ENCODE data around the gene SCN1B.
"Not testable (repeated sequence)": the region's sequence is repeated elsewhere in the genome, so short reads cannot be mapped to it uniquely, and the experiment has no call there.

SCN1B gene

GRCh38 chr19:35037716-35038622, 7.7 kb downstream of the SCN1B start:
- no peak for DNase-seq (ENCODE audit: low read depth in 2 of 2)

GRCh38 chr19:35038623-35039512, 8.6 kb downstream of the SCN1B start:
- DNase-seq (ENCODE audit: low read depth in 2 of 2), result no peak

- no peak for DNase-seq (ENCODE audit: low read depth in 2 of 2)
These were observed 9.9 kb downstream of the SCN1B start for GRCh38 chr19:35039881-35040825.

- no peak for DNase-seq (ENCODE audit: low read depth in 2 of 2)
These were observed 10.7 kb downstream of the SCN1B start for GRCh38 chr19:35040826-35041547.

- no peak for DNase-seq (ENCODE audit: low read depth in 2 of 2)
These were observed 11.3 kb downstream of the SCN1B start, which contains the start of gene HPN for GRCh38 chr19:35041548-35042055. Gene HPN (plus strand): TSS chr19:35041721. CDS start chr19:35042507, 786 bp downstream.

DNA sequence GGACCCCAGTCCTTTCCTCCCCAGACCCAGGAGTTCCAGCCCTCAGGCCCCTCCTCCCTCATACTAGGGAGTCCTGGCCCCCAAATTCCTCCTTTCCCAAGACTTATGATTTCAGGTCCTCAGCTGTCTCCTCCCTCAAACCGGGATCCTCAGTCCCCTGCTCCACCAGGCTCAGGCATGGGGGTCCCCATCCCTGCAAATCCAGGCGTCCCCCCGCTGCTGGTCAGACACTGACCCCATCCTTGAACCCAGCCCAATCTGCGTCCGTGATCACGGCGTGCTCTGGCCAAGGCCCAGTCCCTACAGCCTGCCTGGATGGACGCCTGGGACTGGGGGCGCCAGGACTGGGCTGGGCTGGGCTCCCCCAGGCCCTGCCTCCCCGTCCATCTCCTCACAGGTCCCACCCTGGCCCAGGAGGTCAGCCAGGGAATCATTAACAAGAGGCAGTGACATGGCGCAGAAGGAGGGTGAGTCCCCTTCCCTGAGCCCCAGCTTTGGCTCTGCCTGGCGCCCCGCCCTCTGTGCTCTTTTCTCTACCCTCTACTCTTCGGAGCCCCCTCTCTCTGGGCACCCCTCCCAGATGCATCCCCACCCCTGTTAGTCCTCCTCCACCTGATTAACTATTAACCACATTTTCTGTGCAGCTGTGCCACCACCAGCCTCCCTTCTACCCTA, 11.9 kb downstream of the SCN1B start:
- no peak for DNase-seq (ENCODE audit: low read depth in 2 of 2)

GRCh38 chr19:35042954-35043604, 12.8 kb downstream of the SCN1B start:
- no peak for DNase-seq (ENCODE audit: low read depth in 2 of 2)

DNA sequence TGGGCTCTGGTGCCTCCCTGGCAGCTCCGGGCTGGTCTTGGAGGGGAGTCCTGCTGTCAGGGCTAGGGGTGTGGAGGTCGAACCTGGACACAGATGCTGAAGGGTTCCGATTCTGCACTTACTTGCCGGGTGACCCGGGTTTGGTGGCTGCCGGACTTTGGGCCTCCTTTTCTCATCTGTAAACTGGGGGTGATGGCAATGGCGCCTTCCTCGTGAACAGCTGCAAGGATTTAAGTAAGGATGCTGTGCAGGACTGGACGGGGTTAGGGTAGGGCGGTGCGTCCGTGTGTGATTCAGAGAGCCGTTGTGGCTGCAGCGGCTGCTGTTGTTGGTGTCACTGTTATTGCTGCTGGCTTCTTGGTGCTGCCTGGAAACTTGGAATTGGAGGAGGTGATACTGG, 13.6 kb downstream of the SCN1B start:
- no peak for DNase-seq (ENCODE audit: low read depth in 2 of 2)

DNA sequence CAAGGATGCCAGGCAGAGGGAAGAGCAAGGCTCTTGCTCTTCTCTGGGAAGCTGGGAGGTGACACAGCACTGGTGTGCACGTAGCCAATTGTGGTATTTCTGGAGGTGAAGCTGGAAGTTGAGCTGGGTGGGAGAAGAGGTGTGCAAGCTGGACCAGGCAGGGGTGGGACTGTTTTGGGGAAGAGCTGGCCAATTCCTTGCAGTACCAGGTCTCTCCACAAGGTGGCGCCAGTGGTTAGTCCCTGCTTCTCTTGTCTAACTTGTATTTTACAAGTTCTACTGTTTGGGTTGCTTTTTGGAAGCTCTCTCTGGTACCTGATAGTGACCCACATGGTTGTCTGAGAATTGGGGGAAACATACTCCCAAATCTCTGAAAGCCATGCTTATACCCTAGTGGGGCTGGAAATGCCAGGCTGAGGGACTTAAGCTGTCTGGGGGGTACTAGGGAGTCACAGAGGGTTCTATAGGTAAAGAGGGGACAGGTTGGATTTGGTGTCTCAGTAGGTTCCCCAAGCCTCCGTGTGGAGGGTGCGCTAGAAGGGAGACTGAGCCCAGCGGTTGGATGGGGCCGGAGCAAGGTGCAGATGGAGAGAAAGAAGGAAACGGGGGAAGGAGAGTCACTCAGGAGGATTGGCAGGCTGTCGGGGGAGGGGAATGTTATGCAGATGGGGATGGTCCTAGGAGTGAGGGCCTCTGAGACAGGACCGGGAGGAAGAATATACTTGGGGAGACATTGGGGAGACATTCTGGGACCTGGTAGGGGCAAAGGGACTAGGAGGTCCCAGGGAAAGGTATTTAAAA, 14.2 kb downstream of the SCN1B start:
- DNase-seq (ENCODE audit: low read depth in 2 of 2), result peak; percentile 45 to 63

GRCh38 chr19:35045667-35046300, 15.5 kb downstream of the SCN1B start:
- no peak for DNase-seq (ENCODE audit: low read depth in 2 of 2)

DNA sequence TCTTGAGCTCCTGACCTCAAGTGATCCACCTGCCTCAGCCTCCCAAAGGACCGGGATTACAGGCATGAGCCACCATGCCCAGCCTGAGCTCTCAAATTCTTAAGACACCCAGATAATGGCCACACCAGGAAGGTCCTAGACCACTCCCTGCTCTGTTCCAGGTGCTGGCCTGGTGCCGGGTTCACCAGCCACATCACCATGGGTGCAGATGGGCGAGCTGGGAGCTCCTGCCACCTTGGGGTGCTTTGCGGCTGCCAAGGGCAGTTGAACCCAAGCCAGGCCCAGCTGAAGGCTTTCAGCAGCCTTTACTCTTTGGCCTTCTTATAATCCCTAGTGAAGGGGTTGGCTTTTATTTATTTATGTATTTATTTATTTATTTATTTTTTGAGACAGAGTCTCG, 16.2 kb downstream of the SCN1B start:
- DNase-seq (ENCODE audit: low read depth in 2 of 2), result no peak

GRCh38 chr19:35048911-35049411, 18.7 kb downstream of the SCN1B start:
- no peak for DNase-seq (ENCODE audit: low read depth in 2 of 2)

- DNase-seq (ENCODE audit: low read depth in 2 of 2), result no peak
These were observed 19.2 kb downstream of the SCN1B start for GRCh38 chr19:35049456-35049855.

DNA sequence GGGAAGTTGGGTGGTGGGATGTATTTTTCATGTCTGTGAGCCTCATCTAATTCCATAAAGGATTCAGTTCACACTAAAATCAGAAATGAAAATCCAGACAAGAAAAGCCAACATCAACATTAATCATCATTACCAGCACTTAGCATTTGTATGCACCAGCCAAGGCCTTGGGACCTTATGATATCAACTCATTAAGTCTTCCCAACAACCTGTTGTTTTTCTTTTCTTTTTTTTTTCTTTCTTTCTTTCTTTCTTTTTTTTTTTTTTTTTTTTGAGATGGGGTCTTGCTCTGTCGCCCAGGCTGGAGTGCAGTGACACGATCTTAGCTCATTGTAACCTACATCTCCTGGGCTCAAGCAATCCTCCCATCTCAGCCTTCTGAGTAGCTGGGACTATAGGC, 20.4 kb downstream of the SCN1B start:
- DNase-seq (ENCODE audit: low read depth in 2 of 2), result not testable (repeated sequence)

GRCh38 chr19:35051268-35051667, 21.0 kb downstream of the SCN1B start:
- not testable (repeated sequence) for DNase-seq (ENCODE audit: low read depth in 2 of 2)

GRCh38 chr19:35051796-35052195, 21.5 kb downstream of the SCN1B start:
- DNase-seq (ENCODE audit: low read depth in 2 of 2), result no peak

DNA sequence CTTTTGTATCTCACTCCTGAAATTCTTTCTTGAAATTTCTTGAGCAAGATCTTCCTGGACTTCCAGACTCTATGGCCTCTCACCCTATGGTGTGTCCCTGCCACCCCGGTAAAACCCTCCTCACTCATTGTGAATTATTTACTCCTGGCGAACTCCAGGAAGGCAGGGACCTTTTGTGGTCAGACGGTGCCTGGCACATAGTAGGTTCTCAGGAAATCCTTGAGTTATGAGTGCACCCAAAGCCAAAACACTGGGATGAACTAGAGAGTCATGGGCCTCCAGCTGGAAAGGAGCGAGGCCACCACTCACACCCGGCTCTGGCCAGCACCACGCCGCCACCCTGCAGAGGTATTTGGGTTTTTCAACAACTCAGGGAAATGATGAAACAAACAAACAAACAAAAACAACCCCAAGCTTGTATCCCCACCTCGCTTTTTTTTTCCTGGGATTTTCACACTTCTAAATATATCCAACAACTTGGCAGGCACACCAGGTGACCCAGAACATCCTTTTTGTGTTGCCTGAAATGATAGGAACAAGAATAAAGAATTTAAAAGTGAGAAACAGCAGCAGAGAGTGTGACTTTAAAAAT, 22.4 kb downstream of the SCN1B start:
- DNase-seq (ENCODE audit: low read depth in 2 of 2), result no peak

Measured in activated CD4-positive, alpha-beta T cell treated with anti-CD3 and anti-CD28 coated beads for 24 hours (primary cell).